ENCODE measurements around the gene DOCK4. TPM values are rescaled to one million over a fixed set of nuclear protein-coding genes. Genes with fewer than 3 reads are reported as not detected.

Gene DOCK4
- total and polyA plus RNA-seq, 2 of the 8 experiments (the other 6 are each of a cell fraction or from before 2014, with no cell fraction given), result 5.1 to 23.6 TPM

- Histone ChIP-seq H3K18ac (ENCODE audit: extremely low read depth, low read length) (no peak overlapping the region), H2BK15ac (ENCODE audit: low read length) (no peak overlapping the region), H3K9me3 (ENCODE audit: insufficient read depth in 2 of 2, low read depth in 1 of 2, low read length in 1 of 2) (no peaks in the 10 kb centered on the region), H3K79me2 (ENCODE audit: control insufficient read depth in 1 of 2, insufficient read depth in 2 of 2, low read length in 2 of 2) (peaks cover 0 to 9% of the 10 kb centered on the region in 2 experiments; a peak in 1 of 4 replicates), H3K4ac (replicated peaks; ENCODE audit: insufficient read length, low read depth, low read length) (no peak overlapping the region), H3K79me1 (ENCODE audit: low read depth, low read length) (no peaks in the 10 kb centered on the region), H3K36me3 (ENCODE audit: control insufficient read depth in 2 of 4, insufficient read depth in 4 of 4, low read length in 3 of 4) (no peaks in the 10 kb centered on the region), H3K23me2 (ENCODE audit: low read depth, low read length) (no peaks in the 10 kb centered on the region), H2BK20ac (ENCODE audit: low read length) (no peak overlapping the region), H3K4me3 (ENCODE audit: extremely low read depth in 1 of 4, insufficient read depth in 2 of 4, low read depth in 3 of 4, low read length in 4 of 4) (no peak overlapping the region), H3K9ac (replicated peaks in 1 of 4; ENCODE audit: extremely low read depth in 1 of 4, low read depth in 3 of 4, low read length in 3 of 4) (no peak overlapping the region), H3K27ac (ENCODE audit: low read depth, low read length) (no peak overlapping the region), H2BK5ac (ENCODE audit: low read depth, low read length) (no peak overlapping the region), H4K5ac (ENCODE audit: insufficient read length, low read depth, low read length) (no peak overlapping the region), H4K20me1 (replicated peaks in 1 of 2; ENCODE audit: control insufficient read depth in 1 of 2, insufficient read depth in 2 of 2, low read length in 2 of 2) (no peaks in the 10 kb centered on the region), H3K4me2 (ENCODE audit: insufficient read depth in 1 of 2, low read depth in 2 of 2, low read length in 2 of 2) (no peak overlapping the region), H2BK12ac (ENCODE audit: low read depth, low read length) (no peak overlapping the region), H4K91ac (replicated peaks; ENCODE audit: insufficient read length, low read length) (no peak overlapping the region), H3K4me1 (replicated peaks in 1 of 4; ENCODE audit: control insufficient read depth in 3 of 4, insufficient read depth in 4 of 4, low read length in 3 of 4) (peaks cover 0 to 5% (median 2%) of the 10 kb centered on the region in 4 experiments; a peak in 4 of 7 replicates), H2AFZ (ENCODE audit: low read length) (no peak overlapping the region), H4K8ac (ENCODE audit: extremely low read depth, insufficient read depth, low read length) (no peak overlapping the region), H3K14ac (ENCODE audit: insufficient read length) (no peak overlapping the region), H3K23ac (ENCODE audit: insufficient read length) (no peak overlapping the region), H3K56ac (replicated peaks; ENCODE audit: insufficient read length, low read depth, low read length) (no peak overlapping the region), H2BK120ac (replicated peaks; ENCODE audit: low read depth, low read length) (no peak overlapping the region), H2AK5ac (ENCODE audit: low read depth, low read length) (no peak overlapping the region), H3K27me3 (replicated peaks in 1 of 4; ENCODE audit: control insufficient read depth in 3 of 4, extremely low read depth in 1 of 4, insufficient read depth in 3 of 4, low read length in 3 of 4) (no peaks in the 10 kb centered on the region)
- DNase-seq (ENCODE audit: low read depth in 1 of 2, low spot score in 2 of 2) (no peak), FAIRE-seq (no peak)
- ChIA-PET POLR2A (ENCODE audit: partially characterized antibody) (no interaction called here), CTCF (ENCODE audit: partially characterized antibody) (interaction anchor here (1.4 kb wide), 1 partner anchor 23 kb away, joined by 3 read pairs; no protein-coding TSS in a partner anchor)
- 89% methylated on average over 2 of the region's 2 CpGs; no CpG with 5 or more reads in 1 of the 2 experiments for WGBS, 2 experiments (ENCODE audit: extremely low coverage in 1 of 2, insufficient coverage in 1 of 2, insufficient read length in 1 of 2, insufficient replicate concordance in 2 of 2, low coverage in 1 of 2, low lambda C conversion rate in 2 of 2, missing lambda C conversion rate in 1 of 2)
- TF ChIP-seq CEBPB (IDR thresholded peaks at IDR 0.05; ENCODE audit: low read depth, low read length) (no peak), GTF2F1 (IDR thresholded peaks at IDR 0.05; ENCODE audit: borderline replicate concordance, low read depth, low read length) (no peak), RNF2 (IDR thresholded peaks at IDR 0.05; ENCODE audit: borderline replicate concordance, low read depth, low read length, missing control alignments, poor library complexity, severe bottlenecking) (no peak), JUN (IDR thresholded peaks at IDR 0.05; ENCODE audit: low read depth, low read length) (no peak), EZH2 (IDR thresholded peaks at IDR 0.05; ENCODE audit: low read depth, low read length, severe bottlenecking) (no peak), SAP30 (IDR thresholded peaks at IDR 0.05; ENCODE audit: insufficient read depth, insufficient replicate concordance, low read length) (no peak), MAFK (IDR thresholded peaks at IDR 0.05; ENCODE audit: low read depth, low read length) (no peak), SP1 (IDR thresholded peaks at IDR 0.05; ENCODE audit: low read depth, low read length) (no peak), CBX8 (IDR thresholded peaks at IDR 0.05; ENCODE audit: borderline replicate concordance, low read depth, low read length) (no peak), KDM1A (IDR thresholded peaks at IDR 0.05; ENCODE audit: borderline replicate concordance, low read length) (no peak), SIN3A (conservative IDR thresholded peaks at IDR 0.05 in 1 of 2, IDR thresholded peaks at IDR 0.05 in 1 of 2; ENCODE audit: low read depth in 1 of 2, low read length in 2 of 2) (no peak), TAF1 (IDR thresholded peaks at IDR 0.05; ENCODE audit: low read depth, low read length) (no peak)
- TF ChIP-seq, protein P1, sequence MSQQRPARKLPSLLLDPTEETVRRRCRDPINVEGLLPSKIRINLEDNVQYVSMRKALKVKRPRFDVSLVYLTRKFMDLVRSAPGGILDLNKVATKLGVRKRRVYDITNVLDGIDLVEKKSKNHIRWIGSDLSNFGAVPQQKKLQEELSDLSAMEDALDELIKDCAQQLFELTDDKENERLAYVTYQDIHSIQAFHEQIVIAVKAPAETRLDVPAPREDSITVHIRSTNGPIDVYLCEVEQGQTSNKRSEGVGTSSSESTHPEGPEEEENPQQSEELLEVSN (IDR thresholded peaks at IDR 0.05), result no peak
Observed at GRCh38 chr7:112056409-112056808, 149.8 kb downstream of the DOCK4 start.

Measured in H1 (cell line).